Neural progenitor cell (in vitro differentiated cells): ENCODE data around the gene NOL3. TPM values are rescaled to one million over a fixed set of nuclear protein-coding genes. Genes with fewer than 3 reads are reported as not detected.

Source experiments
- DNase-seq: peaks from one replicate; pipeline ENCODE4 v3.0.0-alpha.2; 2016; ENCODE audit warnings: low spot score
- H2AFZ ChIP-seq: fragments of 200-600 bp; sonication (generic); replicated peaks from 2 replicates; pipeline ENCODE4 v1.6.1; 2016; ENCODE audit warnings: antibody characterized with exemption
- H3F3A ChIP-seq: fragments of 200-600 bp; sonication (generic); 2 replicates; pipeline ENCODE4 v1.6.1; 2016; ENCODE audit warnings: antibody characterized with exemption, low read depth
- H3K27ac ChIP-seq: fragments of 200-600 bp; sonication (generic); 2 replicates; pipeline ENCODE4 v1.5.1; 2016; ENCODE audit warnings: mild to moderate bottlenecking
- H3K27me3 ChIP-seq: fragments of 200-600 bp; sonication (generic); 2 replicates; pipeline ENCODE4 v1.6.1; 2016; ENCODE audit warnings: mild to moderate bottlenecking, moderate library complexity
- H3K36me3 ChIP-seq: fragments of 200-600 bp; sonication (generic); 2 replicates; pipeline ENCODE4 v1.5.1; 2016
- H3K4me1 ChIP-seq: fragments of 200-600 bp; sonication (generic); 2 replicates; pipeline ENCODE4 v1.6.1; 2016; ENCODE audit warnings: mixed run types
- H3K4me2 ChIP-seq: fragments of 200-600 bp; sonication (generic); 2 replicates; pipeline ENCODE4 v1.6.1; 2016
- H3K4me3 ChIP-seq: fragments of 200-600 bp; sonication (generic); 2 replicates; pipeline ENCODE4 v1.5.1; 2016
- H3K79me2 ChIP-seq: fragments of 200-600 bp; sonication (generic); 2 replicates; pipeline ENCODE4 v1.6.1; 2016; ENCODE audit warnings: low read depth
- H3K9ac ChIP-seq: fragments of 200-600 bp; sonication (generic); 2 replicates; pipeline ENCODE4 v1.6.1; 2016
- H3K9me3 ChIP-seq: fragments of 200-600 bp; sonication (generic); 2 replicates; pipeline ENCODE4 v1.5.1; 2016; ENCODE audit warnings: low read depth
- H4K20me1 ChIP-seq: fragments of 200-600 bp; sonication (generic); 2 replicates; pipeline ENCODE4 v1.6.1; 2016; ENCODE audit warnings: low read depth
- H3K27ac Mint-ChIP-seq: 3 replicates; pipeline ENCODE4 v1.8.0; 2021; ENCODE audit warnings: mixed read lengths
- H3K27me3 Mint-ChIP-seq: 2 replicates; pipeline ENCODE4 v1.8.0; 2022; ENCODE audit warnings: low read depth, mild to moderate bottlenecking, inconsistent platforms, moderate library complexity, mixed read lengths; ENCODE audit not compliant: insufficient read depth
- H3K36me3 Mint-ChIP-seq: 3 replicates; pipeline ENCODE4 v1.8.0; 2021; ENCODE audit warnings: mixed read lengths
- H3K4me1 Mint-ChIP-seq: 3 replicates; pipeline ENCODE4 v1.8.0; 2021; ENCODE audit warnings: mixed read lengths
- H3K4me3 Mint-ChIP-seq: 3 replicates; pipeline ENCODE4 v1.8.0; 2021; ENCODE audit warnings: mild to moderate bottlenecking, moderate library complexity, mixed read lengths
- H3K9me3 Mint-ChIP-seq: 3 replicates; pipeline ENCODE4 v1.8.0; 2020; ENCODE audit warnings: mixed read lengths
- CTCF ChIP-seq: fragments of 200-600 bp; sonication (generic); IDR thresholded peaks from 2 replicates; pipeline ENCODE4 v1.5.1; 2017; ENCODE audit warnings: antibody characterized with exemption, mild to moderate bottlenecking
- EZH2 ChIP-seq: fragments of 200-600 bp; sonication (generic); IDR thresholded peaks from 2 replicates; pipeline ENCODE4 v1.6.1; 2017; ENCODE audit warnings: antibody characterized with exemption, mild to moderate bottlenecking, moderate library complexity
- EZH2phosphoT487 ChIP-seq: fragments of 200-600 bp; sonication (generic); IDR thresholded peaks from 2 replicates; pipeline ENCODE4 v1.6.1; 2017; ENCODE audit warnings: antibody characterized with exemption
- total RNA-seq: library from RNA; depleted of rRNA; stranded (reverse); fragments of >200 nt; gene quantifications from 2 replicates; pipeline ENCODE4 v1.2.3, GENCODE V29; 2015; ENCODE audit warnings: low replicate concordance

Gene NOL3
- total RNA-seq, 1 donor from 2014 or later: 0.37 TPM

GRCh38 chr16:67154578-67155294, 15.6 kb upstream of the NOL3 start:
- peaks cover 100% of the 10 kb centered on the region for H3K27me3 ChIP-seq
- H3K4me2 ChIP-seq: peak overlapping the region; percentile 83
- H3K27ac ChIP-seq: no peak overlapping the region
- no peaks in the 10 kb centered on the region for H3K9me3 Mint-ChIP-seq
- H3K4me1 Mint-ChIP-seq: peaks cover 16% of the 10 kb centered on the region
- peak overlapping the region; percentile 55 for H2AFZ ChIP-seq
- no peak overlapping the region for H3K9ac ChIP-seq
- no peaks in the 10 kb centered on the region for H3K36me3 ChIP-seq
- H3K27me3 Mint-ChIP-seq: peaks cover 72% of the 10 kb centered on the region
- H4K20me1 ChIP-seq: peaks cover 33% of the 10 kb centered on the region
- H3K36me3 Mint-ChIP-seq: no peaks in the 10 kb centered on the region
- peaks cover 22% of the 10 kb centered on the region for H3F3A ChIP-seq
- no peak overlapping the region for H3K27ac Mint-ChIP-seq
- H3K4me3 ChIP-seq: peak overlapping the region; percentile 48
- TF ChIP-seq CTCF (no peak), EZH2 (no peak)
- DNase-seq: peak; percentile 66
- peaks cover 6% of the 10 kb centered on the region for H3K4me1 ChIP-seq
- no peaks in the 10 kb centered on the region for H3K79me2 ChIP-seq
- peak overlapping the region; percentile 78 for H3K4me3 Mint-ChIP-seq
- no peaks in the 10 kb centered on the region for H3K9me3 ChIP-seq

GRCh38 chr16:67155295-67156142, 14.8 kb upstream of the NOL3 start:
- TF ChIP-seq CTCF: peak; percentile 88
- TF ChIP-seq EZH2phosphoT487: peak; percentile 90
- peak; percentile 97 for TF ChIP-seq EZH2
- H3K4me1 ChIP-seq: peaks cover 6% of the 10 kb centered on the region
- no peaks in the 10 kb centered on the region for H3K36me3 ChIP-seq
- H3K9me3 ChIP-seq: no peaks in the 10 kb centered on the region
- no peaks in the 10 kb centered on the region for H3K79me2 ChIP-seq
- peak overlapping the region; percentile 55 for H2AFZ ChIP-seq
- H3K27me3 ChIP-seq: peaks cover 100% of the 10 kb centered on the region
- H3K27me3 Mint-ChIP-seq: peaks cover 79% of the 10 kb centered on the region
- no peaks in the 10 kb centered on the region for H3K36me3 Mint-ChIP-seq
- no peak overlapping the region for H3K27ac Mint-ChIP-seq
- H3K27ac ChIP-seq: no peak overlapping the region
- peaks cover 25% of the 10 kb centered on the region for H3F3A ChIP-seq
- H3K9me3 Mint-ChIP-seq: no peaks in the 10 kb centered on the region
- peak overlapping the region; percentile 78 for H3K4me3 Mint-ChIP-seq
- peak overlapping the region; percentile 83 for H3K4me2 ChIP-seq
- H3K4me3 ChIP-seq: peak overlapping the region; percentile 48
- H4K20me1 ChIP-seq: peaks cover 33% of the 10 kb centered on the region
- H3K9ac ChIP-seq: no peak overlapping the region
- DNase-seq: peak; percentile 95
- peaks cover 16% of the 10 kb centered on the region for H3K4me1 Mint-ChIP-seq

GRCh38 chr16:67156143-67156844, 14.0 kb upstream of the NOL3 start:
- no peak for TF ChIP-seq EZH2phosphoT487
- no peak for TF ChIP-seq CTCF
- no peak for TF ChIP-seq EZH2
- DNase-seq: no peak
- Histone ChIP-seq H3K79me2 (no peaks in the 10 kb centered on the region), H3K4me2 (no peak overlapping the region), H3K27me3 (peaks cover 100% of the 10 kb centered on the region), H3K4me1 (peaks cover 6% of the 10 kb centered on the region), H4K20me1 (peaks cover 37% of the 10 kb centered on the region), H3K9ac (no peak overlapping the region), H3K9me3 (no peaks in the 10 kb centered on the region), H3K4me3 (no peak overlapping the region), H3K27ac (no peak overlapping the region), H3K36me3 (no peaks in the 10 kb centered on the region), H2AFZ (no peak overlapping the region), H3F3A (peaks cover 21% of the 10 kb centered on the region)
- no peaks in the 10 kb centered on the region for H3K36me3 Mint-ChIP-seq
- H3K9me3 Mint-ChIP-seq: no peaks in the 10 kb centered on the region
- H3K27me3 Mint-ChIP-seq: peaks cover 82% of the 10 kb centered on the region
- peak overlapping the region; percentile 36 for H3K4me3 Mint-ChIP-seq
- no peak overlapping the region for H3K27ac Mint-ChIP-seq
- H3K4me1 Mint-ChIP-seq: peaks cover 15% of the 10 kb centered on the region
